Prostate gland (tissue), 2 donors: ENCODE measurements around the gene ARMC2. TPM values are rescaled to one million over a fixed set of nuclear protein-coding genes. Genes with fewer than 3 reads are reported as not detected.

Experiments used
- DNase-seq: peaks from one replicate; pipeline ENCODE4 v3.0.0-alpha.2; 2019; ENCODE audit warnings: low spot score
- H3K27ac ChIP-seq, 2 donors: fragments of 200-600 bp; sonication (generic); 2 replicates each; pipeline ENCODE4 v1.5.1; 2017 to 2019
- H3K27me3 ChIP-seq: fragments of 200-600 bp; sonication (generic); replicated peaks from 2 replicates; pipeline ENCODE4 v1.5.1; 2019; ENCODE audit not compliant: insufficient read depth
- H3K36me3 ChIP-seq, 2 donors: fragments of 200-600 bp; sonication (generic); 1 replicate in 1 of 2; 2 replicates in 1 of 2; pipeline versions ENCODE4 v1.5.1 to v1.8.1; 2017 to 2019
- H3K4me1 ChIP-seq: fragments of 200-600 bp; sonication (generic); replicated peaks from 2 replicates; pipeline ENCODE4 v1.5.1; 2019
- H3K4me3 ChIP-seq, 2 donors: fragments of 200-600 bp; sonication (generic); 2 replicates each; pipeline ENCODE4 v1.5.1; 2017 to 2019
- H3K9me3 ChIP-seq: fragments of 200-600 bp; sonication (generic); 2 replicates; pipeline ENCODE4 v1.5.1; 2017
- CTCF ChIP-seq, 4 experiments: fragments of 200-600 bp in 2 of 4; fragments of 450-650 bp in 2 of 4; sonication (generic) in 2 of 4; IDR thresholded peaks; 1 replicate in 3 of 4; 2 replicates in 1 of 4; pipeline ENCODE4 v1.5.1; 2016 to 2019; ENCODE audit warnings: antibody characterized with exemption in 4 of 4, mild to moderate bottlenecking in 2 of 4, moderate library complexity in 2 of 4
- POLR2A ChIP-seq: fragments of 450-650 bp; IDR thresholded peaks from one replicate; pipeline ENCODE4 v1.6.1; 2016; ENCODE audit warnings: antibody characterized with exemption, mild to moderate bottlenecking
- POLR2AphosphoS5 ChIP-seq: sonication (generic); formaldehyde crosslinking; IDR thresholded peaks from one replicate; pipeline ENCODE4 v1.6.1; 2017; ENCODE audit warnings: antibody characterized with exemption
- WGBS: methylation state at CpG from one replicate; pipeline ENCODE4 v1.1.5; 2018; 5-methylcytosine and 5-hydroxymethylcytosine counted together
- intact Hi-C: fragments of 100-400 bp; cut with DNase I; formaldehyde crosslinking; loops from one replicate; pipeline ENCODE4 v1.14.2; 2022
- total RNA-seq, 2 donors: library from RNA; depleted of rRNA; stranded (reverse); fragments of >200 nt; gene quantifications; one replicate each; pipeline ENCODE4 v1.1.0, GENCODE V29; 2016

Gene ARMC2
- total RNA-seq, 2 donors from 2014 or later: 2.0 to 8.4 TPM

- H3K36me3 ChIP-seq: no peaks in the 10 kb centered on the region
- no peaks in the 10 kb centered on the region for H3K27me3 ChIP-seq
- no peak for DNase-seq
- no peaks in the 10 kb centered on the region for H3K9me3 ChIP-seq
- no peak overlapping the region for H3K4me3 ChIP-seq
- no peak overlapping the region for H3K27ac ChIP-seq
- no peaks in the 10 kb centered on the region for H3K4me1 ChIP-seq
- intact Hi-C loops: no loop called here
- 82% methylated on average over 3 of the region's 3 CpGs for WGBS
- TF ChIP-seq CTCF (IDR thresholded peaks at IDR 0.05) (no peak), POLR2A (no peak), POLR2AphosphoS5 (no peak)
These were observed 24.4 kb downstream of the ARMC2 start for GRCh38 chr6:108872575-108872974.

GRCh38 chr6:108873251-108873650 lies 25.0 kb downstream of the ARMC2 start:
- no peak overlapping the region for H3K4me3 ChIP-seq
- no peaks in the 10 kb centered on the region for H3K9me3 ChIP-seq
- no peak for TF ChIP-seq POLR2A
- H3K27me3 ChIP-seq: no peaks in the 10 kb centered on the region
- 79% methylated on average over 7 of the region's 7 CpGs for whole genome bisulfite sequencing
- DNase-seq: no peak
- no peaks in the 10 kb centered on the region for H3K36me3 ChIP-seq
- H3K4me1 ChIP-seq: no peaks in the 10 kb centered on the region
- intact Hi-C loops: no loop called here
- no peak overlapping the region for H3K27ac ChIP-seq

- TF ChIP-seq POLR2AphosphoS5: no peak
- TF ChIP-seq CTCF (IDR thresholded peaks at IDR 0.05): no peak
- no peak for TF ChIP-seq POLR2A
- 90% methylated on average over 6 of the region's 6 CpGs for WGBS
- intact Hi-C loops: no loop called here
These were observed 25.7 kb downstream of the ARMC2 start for GRCh38 chr6:108873971-108874370.

GRCh38 chr6:108874470-108875160 lies 26.4 kb downstream of the ARMC2 start:
- 85% methylated on average over 5 of the region's 5 CpGs for WGBS
- Histone ChIP-seq H3K36me3 (no peaks in the 10 kb centered on the region), H3K4me3 (no peak overlapping the region), H3K27ac (peak overlapping the region in 1 of 2 donors; percentile 12), H3K27me3 (no peaks in the 10 kb centered on the region), H3K9me3 (no peaks in the 10 kb centered on the region), H3K4me1 (no peaks in the 10 kb centered on the region)
- TF ChIP-seq POLR2AphosphoS5: no peak
- no peak for TF ChIP-seq POLR2A
- TF ChIP-seq CTCF (IDR thresholded peaks at IDR 0.05): no peak
- intact Hi-C loops: no loop called here
- no peak for DNase-seq

More at GRCh38 chr6:108873971-108874370, 25.7 kb downstream of the ARMC2 start:
- no peaks in the 10 kb centered on the region for H3K4me1 ChIP-seq
- no peak overlapping the region for H3K27ac ChIP-seq
- no peaks in the 10 kb centered on the region for H3K36me3 ChIP-seq
- H3K4me3 ChIP-seq: no peak overlapping the region
- H3K9me3 ChIP-seq: no peaks in the 10 kb centered on the region
- no peaks in the 10 kb centered on the region for H3K27me3 ChIP-seq
- DNase-seq: no peak

DNA sequence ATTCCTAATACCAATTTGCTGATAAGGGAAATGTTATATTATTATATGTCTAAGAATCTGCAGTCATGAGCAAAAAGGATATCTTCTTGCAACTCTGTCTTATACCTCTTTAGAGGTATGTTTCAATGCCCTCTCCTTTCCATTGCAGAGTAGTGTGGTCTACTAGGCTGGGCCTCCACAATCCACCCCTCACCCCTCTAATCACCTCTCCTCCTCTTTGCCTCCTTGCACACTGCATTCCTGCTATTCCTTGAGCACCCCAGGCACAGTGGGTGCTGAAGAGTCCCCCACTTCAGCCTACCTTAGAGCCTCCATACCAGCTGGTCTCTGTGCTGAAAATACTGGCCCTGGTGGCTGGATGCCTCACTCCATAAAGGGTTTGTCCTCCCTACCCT lies 26.9 kb downstream of the ARMC2 start:
- TF ChIP-seq POLR2A (no peak), POLR2AphosphoS5 (no peak), CTCF (IDR thresholded peaks at IDR 0.05) (no peak)
- intact Hi-C loops: no loop called here
- H3K4me1 ChIP-seq: no peaks in the 10 kb centered on the region
- no peaks in the 10 kb centered on the region for H3K36me3 ChIP-seq
- H3K27ac ChIP-seq: no peak overlapping the region
- H3K9me3 ChIP-seq: no peaks in the 10 kb centered on the region
- no peaks in the 10 kb centered on the region for H3K27me3 ChIP-seq
- DNase-seq: no peak
- no peak overlapping the region for H3K4me3 ChIP-seq
